ENCODE measurements around the gene HOXB13. TPM values are rescaled to one million over a fixed set of nuclear protein-coding genes. Genes with fewer than 3 reads are reported as not detected.

The HOXB13 gene
- total and polyA plus RNA-seq, 2 of the 4 experiments (the other 2 are of a cell fraction) = not detected

GRCh38 chr17:48733632-48734328 lies 5.2 kb upstream of the HOXB13 start:
- ATAC-seq (ENCODE audit: low read depth) = no peak
- H3K27me3 ChIP-seq (ENCODE audit: control insufficient read depth, insufficient read depth, low read length) = peaks cover 95% of the 10 kb centered on the region
- intact Hi-C loops (cut with micrococcal nuclease) (no loop called here), in situ Hi-C loops (cut with MboI; ENCODE audit: low sequenced_read_pairs) (loop anchor here (10.0 kb wide), 1 partner anchor 51 kb away; no protein-coding TSS in a partner anchor), dilution Hi-C loops (cut with HindIII; ENCODE audit: low sequenced_read_pairs, unreplicated experiment) (no loop called here)
- H3K23ac ChIP-seq (ENCODE audit: low read depth, low read length) = no peak overlapping the region
- H3K27ac ChIP-seq (ENCODE audit: insufficient read depth, low read length) = no peak overlapping the region
- H4K20me1 ChIP-seq (ENCODE audit: insufficient read depth, low read length) = no peaks in the 10 kb centered on the region
- ChIA-PET POLR2A (ENCODE audit: unreplicated experiment) (no interaction called here), CTCF (no interaction called here)
- H3K4me3 ChIP-seq (ENCODE audit: insufficient read depth, low read depth, low read length) = no peak overlapping the region
- H4K5ac ChIP-seq (ENCODE audit: low read depth, low read length) = no peak overlapping the region
- no peak overlapping the region for H2BK5ac ChIP-seq (ENCODE audit: low read depth, low read length, poor library complexity, severe bottlenecking)
- no peak overlapping the region for H2BK15ac ChIP-seq (ENCODE audit: low read depth, low read length)
- no peaks in the 10 kb centered on the region for H3K9me1 ChIP-seq (ENCODE audit: insufficient read depth, low read length)
- H2AK5ac ChIP-seq (ENCODE audit: low read depth, low read length) = no peak overlapping the region
- no peak overlapping the region for H2AFZ ChIP-seq (replicated peaks; ENCODE audit: low read length, poor library complexity)
- H3K4me2 ChIP-seq (ENCODE audit: low read depth, low read length) = no peak overlapping the region
- no peak overlapping the region for H3K4ac ChIP-seq (ENCODE audit: low read depth, low read length)
- no peak overlapping the region for H3K14ac ChIP-seq (replicated peaks; ENCODE audit: low read depth, low read length)
- BruUV-seq (replicated peaks) = no TSS peak
- H3K9me3 ChIP-seq (ENCODE audit: control insufficient read depth, insufficient read depth, low read length) = peaks cover 6% of the 10 kb centered on the region
- TF ChIP-seq CEBPB (IDR thresholded peaks at IDR 0.05; ENCODE audit: low read depth, low read length) = no peak
- TF ChIP-seq BHLHE40 (IDR thresholded peaks at IDR 0.05; ENCODE audit: low read depth, low read length) = no peak
- no peak for TF ChIP-seq MAZ (IDR thresholded peaks at IDR 0.05; ENCODE audit: borderline replicate concordance, low read depth, low read length)
- no peak for TF ChIP-seq RAD21 (IDR thresholded peaks at IDR 0.05; ENCODE audit: low read length)
- TF ChIP-seq CHD1 (IDR thresholded peaks at IDR 0.05; ENCODE audit: low read depth, low read length) = no peak
- TF ChIP-seq RFX5 (IDR thresholded peaks at IDR 0.05; ENCODE audit: low read depth, low read length) = no peak
- no peak for TF ChIP-seq USF2 (IDR thresholded peaks at IDR 0.05; ENCODE audit: low read depth, low read length)
- no peak for TF ChIP-seq MXI1 (IDR thresholded peaks at IDR 0.05; ENCODE audit: borderline replicate concordance, low read depth, low read length)
- no peak for TF ChIP-seq SMC3 (IDR thresholded peaks at IDR 0.05; ENCODE audit: low read depth, low read length)
- H2BK20ac ChIP-seq (ENCODE audit: low read depth, low read length) = no peak overlapping the region
- no peak overlapping the region for H4K91ac ChIP-seq (ENCODE audit: insufficient read depth, low read depth, low read length)
- 17% methylated on average over 7 of the region's 22 CpGs; no CpG with 5 or more reads in 1 of the 2 experiments for WGBS, 2 experiments (ENCODE audit: extremely low coverage in 2 of 2, insufficient read length in 1 of 2)
- H3K79me1 ChIP-seq (ENCODE audit: low read depth in 1 of 2, low read length in 2 of 2) = no peaks in the 10 kb centered on the region
- no peak overlapping the region for H2BK120ac ChIP-seq (ENCODE audit: low read depth, low read length)
- no peak overlapping the region for H3K9ac ChIP-seq (ENCODE audit: low read depth, low read length)
- no peak overlapping the region for H3K56ac ChIP-seq (ENCODE audit: extremely low read depth, insufficient read depth, low read length)
- H3K4me1 ChIP-seq (ENCODE audit: control insufficient read depth, insufficient read depth, low read length) = no peaks in the 10 kb centered on the region
- H4K8ac ChIP-seq (ENCODE audit: low read depth in 2 of 2, low read length in 2 of 2) = no peak overlapping the region
- no peak for DNase-seq
- no peaks in the 10 kb centered on the region for H3K36me3 ChIP-seq (ENCODE audit: control insufficient read depth, insufficient read depth, low read length)
- no peak overlapping the region for H3K18ac ChIP-seq (ENCODE audit: low read depth, low read length)
- H2AK9ac ChIP-seq (replicated peaks; ENCODE audit: low read depth, low read length, poor library complexity) = no peak overlapping the region
